ENCODE results near the gene DNAH3.

The DNAH3 gene

DNA sequence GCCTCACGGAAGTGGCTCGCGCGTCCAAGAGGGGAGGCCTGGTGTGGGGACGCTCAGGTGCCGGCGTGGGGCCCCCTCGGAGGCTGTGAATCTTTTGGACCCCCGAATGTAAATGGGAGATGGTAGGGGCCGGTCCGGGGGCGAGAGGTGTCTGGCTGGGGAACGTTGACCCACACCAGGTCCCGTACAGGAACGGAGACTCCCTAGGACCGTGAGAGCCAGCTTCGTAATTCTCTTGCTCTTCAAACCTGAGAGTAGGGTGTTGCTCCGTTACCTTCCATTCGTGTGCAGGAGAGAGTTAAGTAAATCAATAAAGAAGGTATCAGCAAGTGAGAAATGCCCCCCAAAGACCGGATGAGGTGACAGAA, 249.6 kb downstream of the DNAH3 start:
- DNase-seq: no peak

DNA sequence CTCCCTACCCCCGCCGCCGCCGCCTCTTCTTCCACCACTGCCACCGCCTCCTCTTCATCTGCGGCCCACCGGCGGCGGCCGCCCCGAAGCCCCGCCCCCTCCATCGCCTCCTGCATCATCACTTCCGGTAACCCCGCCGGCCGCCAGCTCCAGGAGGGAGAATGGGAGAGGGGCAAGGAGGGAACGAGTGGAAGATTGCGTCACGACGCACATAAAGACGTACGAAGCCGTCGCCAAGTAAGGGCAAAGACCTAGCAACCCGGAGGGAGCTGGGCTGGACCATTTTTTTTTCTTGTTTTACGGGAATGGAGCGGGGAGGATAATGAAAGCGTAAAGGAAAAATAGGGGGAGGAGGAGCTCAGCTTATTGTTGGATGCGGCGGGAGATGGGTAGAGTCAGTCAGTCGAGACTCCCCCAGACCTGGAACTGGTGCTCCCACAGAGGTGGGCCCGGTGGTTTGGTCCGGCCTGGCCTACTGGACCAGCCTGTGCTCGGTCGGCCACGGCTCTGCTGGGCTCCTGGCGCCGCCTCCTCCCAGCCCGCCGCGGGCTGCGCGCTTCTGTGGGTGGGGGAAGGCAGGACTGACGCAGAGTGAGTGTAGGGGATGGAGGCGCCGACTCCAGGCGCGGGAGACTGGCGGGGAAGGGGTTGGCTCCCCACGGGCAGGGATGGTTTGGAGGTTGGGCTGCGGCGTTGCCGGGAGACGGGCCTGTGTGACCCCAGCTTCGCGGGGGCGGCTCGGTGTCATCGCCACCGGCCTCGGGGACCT, 250.2 kb downstream of the DNAH3 start, which contains the start of the genes DCUN1D3 and LYRM1:
DCUN1D3 (minus strand) TSS at position 60 of the 769 bp plus-strand sequence. CDS start 37,820 bp downstream, outside the sequence.
LYRM1 (plus strand) TSS at position 473 of the 769 bp plus-strand sequence. CDS start 14,785 bp downstream, outside the sequence.
- peak; percentile 96 for DNase-seq

GRCh38 chr16:20899477-20900298, 251.0 kb downstream of the DNAH3 start:
- DNase-seq: peak; percentile 13

DNA sequence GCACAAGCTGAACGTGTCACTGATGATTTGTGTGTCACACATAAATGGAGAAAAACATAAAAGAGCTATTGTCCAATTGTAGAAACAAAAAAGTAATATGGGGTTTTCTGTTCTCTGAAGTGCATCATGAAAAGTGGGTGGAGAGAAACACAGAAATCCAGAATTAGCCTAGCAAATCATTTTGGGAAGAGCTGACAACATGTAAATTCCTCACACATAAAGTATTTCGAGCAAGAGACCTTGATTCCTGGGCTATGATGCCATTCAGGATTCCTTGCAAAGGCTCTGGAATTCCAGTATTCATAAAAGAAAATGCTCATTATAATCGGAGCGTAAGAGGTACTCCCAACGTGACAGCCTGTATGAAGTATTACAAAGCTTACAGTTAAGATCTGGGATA, 251.6 kb downstream of the DNAH3 start:
- DNase-seq: no peak

- no peak for DNase-seq
Measured at GRCh38 chr16:20897922-20898321, 252.7 kb downstream of the DNAH3 start.

DNA sequence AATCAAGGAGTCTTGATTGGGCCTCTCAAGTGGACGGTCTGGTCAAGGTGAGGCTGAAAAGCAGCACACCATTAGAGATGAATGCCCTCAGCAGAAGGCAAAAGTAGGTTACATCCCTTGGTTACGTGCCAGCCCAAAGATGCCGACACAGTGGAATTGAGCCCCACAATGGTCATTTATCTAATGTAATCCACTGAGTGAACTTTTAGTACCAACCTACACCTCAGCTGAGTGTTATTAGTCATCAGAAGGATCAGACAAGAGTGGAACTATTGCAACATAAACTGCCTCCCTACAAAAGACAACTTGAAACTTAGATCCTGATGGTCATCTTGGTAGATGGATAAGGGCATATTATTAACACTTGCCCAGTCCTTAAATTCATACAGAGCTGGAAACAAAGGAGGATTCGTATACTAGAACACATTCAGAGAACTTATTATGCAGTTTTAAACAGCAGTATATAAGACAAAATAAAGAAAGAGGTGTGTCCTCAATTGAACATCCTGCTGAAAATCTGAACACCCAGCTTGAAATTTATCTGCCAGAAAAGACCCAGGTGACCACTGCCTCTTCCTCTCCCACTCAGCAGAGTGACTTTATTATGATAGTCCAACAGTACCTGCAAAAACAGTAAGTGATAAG, 253.3 kb downstream of the DNAH3 start:
- peak; percentile 17 for DNase-seq

DNA sequence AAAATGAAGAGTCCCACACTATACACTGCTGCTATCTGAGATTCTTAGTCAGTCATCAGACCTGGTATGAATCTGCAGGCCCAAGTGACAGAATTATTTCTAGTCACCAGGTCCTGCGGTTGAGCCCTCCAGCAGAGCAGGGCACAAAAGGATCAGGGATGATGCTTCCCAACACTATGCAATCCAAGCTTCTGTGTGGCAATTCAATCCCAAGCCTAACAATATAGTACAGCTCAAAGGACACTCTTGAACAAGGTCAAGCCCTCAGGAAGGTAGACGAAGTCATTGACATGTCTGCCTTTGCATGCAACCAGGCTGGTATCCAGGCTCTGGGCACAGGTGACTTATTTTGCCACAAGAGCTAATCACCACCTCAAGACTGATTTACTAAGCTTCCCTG, 256.3 kb downstream of the DNAH3 start:
- DNase-seq: no peak

GRCh38 chr16:20889625-20890275, 260.9 kb downstream of the DNAH3 start:
- no peak for DNase-seq

DNA sequence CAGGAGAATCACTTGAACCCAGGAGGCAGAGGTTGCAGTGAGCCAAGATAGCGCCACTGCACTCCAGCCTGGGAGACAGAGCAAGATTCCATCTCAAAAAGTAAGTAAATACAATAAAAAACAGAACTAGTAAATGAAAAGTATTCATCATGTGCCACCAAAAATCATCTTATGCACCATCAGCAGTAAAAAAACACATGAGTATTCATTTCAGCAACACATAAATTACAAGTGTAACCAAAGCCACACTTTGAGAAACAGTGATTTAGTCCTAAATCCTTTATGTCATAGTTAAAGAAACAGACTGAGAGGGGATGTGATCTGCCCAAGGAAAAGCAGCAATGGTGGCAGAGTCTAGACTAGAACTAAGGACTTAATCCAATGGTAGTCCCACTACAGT, 263.4 kb downstream of the DNAH3 start:
- no peak for DNase-seq

DNA sequence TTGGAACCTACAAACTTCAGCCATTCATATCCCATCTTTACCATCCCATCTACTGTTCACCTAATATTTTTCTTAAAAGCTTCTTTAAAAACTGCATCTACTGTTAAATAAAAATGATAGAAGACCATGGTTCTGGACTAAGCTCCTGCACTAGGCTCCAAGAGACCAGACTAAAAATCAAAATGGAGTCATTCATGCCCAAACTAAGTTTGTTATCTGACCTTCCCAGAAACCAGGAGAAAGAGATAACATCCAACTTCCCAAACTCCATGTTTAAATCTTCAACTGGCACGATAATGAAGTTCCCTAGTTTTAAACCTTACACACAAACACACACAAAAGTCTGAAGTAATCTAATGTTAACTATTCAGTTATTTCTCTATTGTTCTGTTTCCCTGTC, 264.3 kb downstream of the DNAH3 start:
- no peak for DNase-seq

GRCh38 chr16:20884240-20884556, 266.4 kb downstream of the DNAH3 start:
- DNase-seq: peak; percentile 43

- no peak for DNase-seq
Measured at GRCh38 chr16:20883554-20884239, 266.9 kb downstream of the DNAH3 start.
